ENCODE measurements around the gene SOS1.
"Not testable (repeated sequence)": the region's sequence is repeated elsewhere in the genome, so short reads cannot be mapped to it uniquely, and the experiment has no call there.

The SOS1 gene

GRCh38 chr2:38960609-38961320, 160.1 kb downstream of the SOS1 start:
- no peak for DNase-seq

GRCh38 chr2:38959938-38960608, 160.8 kb downstream of the SOS1 start:
- DNase-seq = no peak

- no peak for DNase-seq
Measured at GRCh38 chr2:38959466-38959865, 161.4 kb downstream of the SOS1 start.

- no peak for DNase-seq
Measured at GRCh38 chr2:38957972-38958371, 162.9 kb downstream of the SOS1 start.

GRCh38 chr2:38951766-38952165, 169.1 kb downstream of the SOS1 start:
- DNase-seq = no peak

- DNase-seq = no peak
Measured at GRCh38 chr2:38948995-38949394, 171.9 kb downstream of the SOS1 start.

- DNase-seq = no peak
Measured at GRCh38 chr2:38948387-38948882, 172.4 kb downstream of the SOS1 start.

GRCh38 chr2:38947241-38948239, 173.3 kb downstream of the SOS1 start:
- DNase-seq = peak; percentile 22

GRCh38 chr2:38945911-38946310, 174.9 kb downstream of the SOS1 start:
- DNase-seq = no peak

- no peak for DNase-seq
Measured at GRCh38 chr2:38945372-38945771, 175.5 kb downstream of the SOS1 start.

GRCh38 chr2:38943784-38944183, 177.1 kb downstream of the SOS1 start:
- DNase-seq = no peak

- DNase-seq = no peak
Measured at GRCh38 chr2:38940746-38941145, 180.1 kb downstream of the SOS1 start.

GRCh38 chr2:38937548-38937947, 183.3 kb downstream of the SOS1 start:
- no peak for DNase-seq

GRCh38 chr2:38936516-38936915, 184.3 kb downstream of the SOS1 start:
- not testable (repeated sequence) for DNase-seq

- DNase-seq = no peak
Measured at GRCh38 chr2:38935568-38936172, 185.2 kb downstream of the SOS1 start.

GRCh38 chr2:38934742-38935141, 186.1 kb downstream of the SOS1 start:
- DNase-seq = no peak

GRCh38 chr2:38933653-38934052, 187.2 kb downstream of the SOS1 start:
- peak; percentile 65 for DNase-seq

GRCh38 chr2:38932586-38932985, 188.3 kb downstream of the SOS1 start:
- DNase-seq = no peak
